HG03521 (cell line): Measurements from ENCODE around the gene TRIM29.

Experiments
- ATAC-seq: cut with Tn5 transposase; IDR thresholded peaks from one replicate; pipeline ENCODE4 v1.9.1; 2021; ENCODE audit warnings: mild to moderate bottlenecking, moderate library complexity; ENCODE audit not compliant: unreplicated experiment

Gene TRIM29

DNA sequence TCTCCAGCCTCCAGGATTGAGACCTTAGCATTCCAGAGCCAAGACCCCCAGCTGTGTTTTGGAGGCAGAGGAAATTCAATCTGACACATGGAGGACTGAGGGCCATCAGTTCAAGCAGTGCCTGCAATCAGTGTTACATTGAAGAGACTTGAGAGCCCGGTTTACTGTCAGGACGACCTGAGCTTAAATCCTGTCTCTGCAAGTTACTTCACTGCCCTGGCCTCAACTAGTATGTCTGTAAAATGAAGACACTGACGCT lies 35.1 kb downstream of the TRIM29 start:
- no peak for ATAC-seq

DNA sequence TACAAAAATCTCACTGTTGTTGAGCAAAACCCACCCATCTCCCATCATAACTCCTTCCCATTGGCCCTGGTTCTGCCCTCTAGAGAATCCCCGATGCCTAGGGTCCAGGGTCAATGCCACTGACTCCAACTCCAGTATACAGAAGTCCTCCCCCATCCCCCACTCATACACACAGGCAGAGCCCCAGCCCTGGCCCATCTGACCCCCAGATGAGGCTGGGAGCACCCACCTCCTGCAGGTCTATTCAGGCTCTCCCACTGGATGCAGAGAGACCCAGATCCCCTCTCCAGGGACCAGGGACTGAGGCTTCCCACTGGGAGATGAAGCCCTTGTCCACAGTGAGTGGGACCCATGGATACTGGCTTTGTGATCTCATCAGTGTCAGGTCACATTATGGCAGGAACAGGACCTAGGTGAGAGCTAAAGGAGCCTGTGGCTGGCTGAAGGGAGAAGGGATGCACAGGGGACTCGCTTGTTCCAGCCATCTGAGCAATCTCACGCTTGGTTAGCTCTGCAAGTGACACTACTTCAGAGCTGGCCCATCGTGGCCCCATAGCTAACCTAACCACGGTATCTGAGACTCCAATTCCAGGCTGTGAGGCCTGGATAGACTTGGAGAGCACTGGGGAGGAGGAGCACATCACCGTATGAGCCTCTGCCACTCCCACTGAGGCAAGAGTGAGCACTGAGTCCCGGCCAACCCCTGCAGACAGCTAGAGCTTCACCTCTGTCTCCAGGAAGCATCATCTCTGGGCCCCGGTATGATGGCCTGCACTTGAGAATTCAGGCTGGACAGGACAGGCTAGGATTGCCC lies 35.7 kb downstream of the TRIM29 start:
- ATAC-seq, result no peak

DNA sequence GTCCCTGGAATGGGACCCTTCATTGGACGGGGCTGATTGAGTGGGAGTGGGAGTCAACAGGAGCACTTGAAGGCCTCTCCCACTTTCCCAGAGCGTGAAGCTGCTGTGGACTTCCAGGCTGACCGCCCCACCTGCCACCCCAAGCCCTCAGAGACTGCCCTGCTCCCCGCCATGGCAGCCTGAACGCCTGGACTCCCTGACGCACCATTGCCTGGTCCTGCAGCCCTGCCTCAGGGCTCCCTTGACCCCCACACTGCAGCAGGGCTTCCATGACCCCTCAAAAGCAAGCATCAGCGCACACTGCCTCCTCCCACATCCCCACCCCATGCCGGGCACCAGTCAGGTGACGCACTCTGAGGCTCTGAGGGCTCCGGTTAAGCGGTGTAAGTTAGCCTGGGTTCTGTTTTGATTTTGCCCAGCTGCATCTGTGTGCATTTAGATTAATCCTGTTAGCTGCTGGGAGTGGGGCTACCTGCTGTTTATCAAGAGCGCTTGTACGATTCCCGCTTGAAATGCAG lies 39.4 kb downstream of the TRIM29 start:
- ATAC-seq, result no peak

DNA sequence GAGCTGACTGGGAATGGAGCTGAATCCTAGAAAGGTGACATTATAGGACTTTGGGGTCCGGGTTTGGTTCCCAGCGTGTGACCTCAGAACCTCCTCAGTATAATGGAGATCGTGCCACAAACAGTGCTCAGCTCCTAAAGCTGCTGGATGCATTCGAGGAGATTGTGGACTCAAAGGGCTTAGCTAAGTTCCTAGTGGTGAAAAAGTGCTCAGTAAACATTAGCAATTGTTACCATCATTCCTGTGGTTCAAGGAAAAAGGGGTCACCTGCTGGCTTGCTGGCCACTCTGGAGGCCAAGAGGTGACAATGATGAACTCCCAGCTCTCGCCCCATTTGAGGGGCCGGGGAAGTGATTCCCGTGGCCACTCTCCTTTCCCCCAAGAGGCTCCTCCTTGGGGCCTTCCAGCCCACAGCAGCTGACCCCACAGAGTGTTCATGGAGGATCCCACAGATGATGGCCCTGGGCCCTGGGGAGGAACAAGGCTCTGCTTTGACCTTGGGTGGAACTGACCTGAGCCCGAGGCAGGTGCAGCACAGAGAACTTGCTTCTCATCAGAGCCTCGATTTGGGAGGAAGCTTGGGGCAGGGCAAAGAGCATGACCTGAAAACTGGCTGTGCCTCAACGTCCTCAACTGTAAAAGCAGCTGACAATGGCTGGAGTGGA lies 40.1 kb downstream of the TRIM29 start:
- ATAC-seq, result no peak

DNA sequence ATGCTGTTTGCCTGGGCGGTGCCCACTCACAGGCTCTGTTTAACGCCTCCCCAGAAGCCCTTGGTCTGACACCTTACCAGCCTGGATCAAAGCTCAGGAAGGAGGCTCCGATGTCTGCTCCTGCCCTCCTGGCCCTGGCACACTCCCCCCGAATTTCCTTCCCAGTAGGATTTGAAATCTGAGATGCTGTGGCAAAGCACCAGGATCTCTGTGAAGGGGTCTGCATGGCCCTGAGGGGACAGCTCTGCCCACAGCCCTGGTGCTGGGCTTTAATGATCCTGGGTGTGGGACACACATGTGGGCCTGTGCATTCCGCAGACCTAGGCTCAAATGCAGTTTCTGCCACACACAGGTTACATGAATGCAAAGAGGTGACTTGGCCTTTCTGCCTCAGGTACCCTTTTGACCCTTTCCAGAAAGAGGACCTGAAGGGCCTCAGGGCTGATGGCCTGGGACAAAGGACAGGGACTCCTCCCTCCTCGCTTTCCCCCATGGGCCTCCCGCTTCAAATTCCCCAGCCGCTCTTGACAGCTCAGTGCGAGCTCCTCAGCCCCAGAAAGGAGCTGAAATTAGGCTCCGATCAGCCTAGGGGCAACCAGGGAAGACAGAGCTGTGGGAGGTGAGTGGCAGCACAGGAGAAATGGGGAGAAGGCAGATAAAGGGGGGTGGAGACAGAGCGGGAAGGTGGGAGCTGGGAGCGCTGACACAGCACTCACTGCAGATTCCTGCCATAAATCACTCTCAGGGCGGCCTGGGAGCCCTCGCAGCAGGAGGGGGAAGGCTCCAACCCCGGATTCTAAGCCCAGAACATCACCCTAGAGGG lies 41.3 kb downstream of the TRIM29 start:
- no peak for ATAC-seq

DNA sequence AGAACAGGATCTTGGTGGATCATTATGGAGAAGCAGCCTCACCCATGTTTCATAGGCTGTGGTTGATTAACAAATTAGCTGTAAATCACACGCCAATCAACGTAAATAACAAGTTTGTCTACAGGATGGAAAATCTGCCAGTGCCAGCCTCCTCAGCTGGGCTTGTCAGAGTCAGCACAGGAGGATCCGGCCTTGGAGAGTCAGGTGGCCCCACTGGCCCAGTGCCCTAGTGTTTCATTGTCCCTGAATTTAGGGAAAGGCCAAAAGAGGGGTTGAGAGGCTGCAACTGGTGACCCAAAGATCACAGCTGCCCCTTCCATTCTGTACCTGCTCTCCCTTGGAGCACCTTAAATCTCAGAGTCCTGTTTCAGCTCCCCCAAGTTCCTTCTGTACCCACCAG lies 42.4 kb downstream of the TRIM29 start:
- ATAC-seq, result no peak

DNA sequence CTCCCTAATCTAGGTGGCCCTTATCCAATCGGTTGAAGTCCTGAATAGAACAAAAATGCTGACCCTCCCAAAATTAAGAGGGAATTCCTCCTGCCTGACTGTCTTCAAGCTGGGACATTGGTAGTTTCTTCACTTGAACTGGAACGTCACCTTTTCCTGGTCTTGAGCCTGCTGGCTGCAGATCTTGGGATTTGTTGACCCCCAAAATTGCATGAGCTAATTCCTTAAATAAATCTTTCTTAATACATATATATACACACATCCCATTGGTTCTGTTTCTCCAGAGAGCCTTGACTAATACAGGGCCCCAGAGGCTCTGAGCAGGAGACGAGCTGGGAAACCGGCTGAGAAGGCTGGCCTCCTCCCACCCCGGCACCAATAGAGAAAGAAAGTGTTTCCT lies 46.2 kb downstream of the TRIM29 start:
- ATAC-seq, result no peak

DNA sequence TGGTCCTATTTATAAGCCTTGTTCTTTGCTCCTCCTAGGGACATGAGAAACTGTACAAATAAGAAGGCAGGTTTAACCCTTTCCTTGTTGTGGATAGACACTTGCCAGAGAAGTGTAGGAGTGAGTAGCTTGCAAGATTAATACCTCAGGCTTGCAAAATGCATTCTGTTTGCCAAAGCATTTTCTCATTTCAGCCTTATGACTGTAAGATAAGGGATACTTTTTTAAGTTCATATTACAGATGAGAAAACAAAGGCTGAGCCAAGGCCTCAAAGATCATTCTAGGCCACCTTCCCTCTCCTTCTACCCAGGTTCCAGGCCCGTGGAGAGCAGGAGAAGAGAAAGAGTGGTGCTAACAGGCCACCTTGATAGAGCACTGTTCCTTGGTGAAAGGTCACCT lies 46.8 kb downstream of the TRIM29 start:
- no peak for ATAC-seq

DNA sequence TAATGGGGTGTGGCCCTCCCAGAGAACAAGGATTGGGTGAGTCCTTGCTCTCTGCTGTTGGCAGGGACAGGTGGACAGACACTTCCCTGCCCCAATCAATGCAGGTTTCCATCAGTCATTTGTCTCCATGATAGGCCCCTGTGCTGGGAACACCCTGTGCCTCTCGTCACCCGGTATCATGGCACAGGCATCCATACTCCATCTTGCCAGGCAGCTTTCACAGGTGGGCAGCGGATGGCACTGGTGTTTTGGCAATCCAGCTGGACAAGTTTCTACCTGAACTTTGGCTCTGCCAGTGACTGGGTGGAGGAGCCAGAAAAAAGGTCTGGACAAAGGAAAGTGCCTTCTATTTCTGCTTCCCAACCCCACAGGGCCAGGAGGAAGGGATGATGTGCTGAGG lies 47.5 kb downstream of the TRIM29 start:
- no peak for ATAC-seq

DNA sequence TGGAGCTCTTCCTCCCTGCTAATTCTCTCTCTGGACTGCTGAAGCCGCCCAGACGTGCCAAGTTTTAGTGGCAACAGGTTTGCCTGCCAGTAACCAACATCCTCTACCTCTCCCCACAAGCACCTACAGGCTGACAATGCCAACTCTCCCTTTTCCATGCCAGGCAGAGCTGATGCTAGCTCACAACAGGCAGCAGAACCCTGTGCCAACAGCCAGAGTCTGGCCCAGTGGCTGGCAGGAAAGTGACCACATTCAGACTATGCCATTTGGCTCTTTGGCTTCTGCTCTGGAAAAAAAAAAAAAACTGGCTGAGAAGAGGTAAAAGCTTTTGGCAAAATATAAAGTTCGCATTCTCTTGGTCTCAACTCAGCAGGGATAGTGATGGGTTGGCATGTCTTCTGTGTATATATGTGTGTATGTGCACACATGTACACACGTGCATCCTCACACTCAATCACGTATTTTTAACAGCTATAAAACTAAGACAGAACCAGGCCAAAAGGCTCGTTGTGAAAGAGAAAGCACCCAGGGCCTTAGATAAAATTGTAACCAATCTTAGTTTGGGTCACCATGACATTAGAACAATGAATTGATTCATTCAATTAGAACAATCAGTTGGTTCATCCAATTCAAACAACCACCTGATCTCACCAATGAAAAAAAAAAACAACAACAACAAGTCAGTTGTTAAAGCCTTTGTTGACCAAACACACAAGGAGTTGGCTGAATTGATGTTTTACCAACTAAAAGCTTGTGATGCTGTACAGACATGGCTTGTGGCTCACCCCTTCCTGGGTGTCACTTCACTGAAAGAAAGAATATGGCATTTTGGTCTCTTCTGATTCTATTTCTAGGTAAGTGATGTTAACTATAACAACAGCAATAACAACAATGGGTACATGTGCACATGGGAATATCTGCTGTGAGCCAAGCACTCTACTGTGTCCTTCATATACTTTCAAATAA lies 48.6 kb downstream of the TRIM29 start:
- ATAC-seq, result no peak

DNA sequence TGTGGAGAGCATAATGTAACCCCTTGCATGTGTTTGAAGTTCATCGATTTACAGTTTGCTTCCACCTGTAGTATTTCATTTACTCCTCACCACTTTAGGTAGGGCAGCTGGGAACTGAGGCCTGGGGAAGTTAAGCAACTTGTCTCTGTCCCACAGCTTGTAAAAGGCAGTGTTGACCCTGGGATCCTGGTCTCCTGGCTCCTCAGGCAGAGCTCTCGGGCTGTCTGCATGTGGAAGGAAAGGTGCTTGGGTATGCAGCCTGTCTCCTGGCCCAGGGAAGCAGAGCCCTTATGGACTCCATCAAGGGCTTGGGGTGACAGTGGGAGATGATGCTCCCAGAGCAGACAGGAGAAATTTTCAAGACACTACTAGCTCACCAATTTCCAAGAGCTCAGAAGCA lies 49.9 kb downstream of the TRIM29 start:
- ATAC-seq, result no peak

DNA sequence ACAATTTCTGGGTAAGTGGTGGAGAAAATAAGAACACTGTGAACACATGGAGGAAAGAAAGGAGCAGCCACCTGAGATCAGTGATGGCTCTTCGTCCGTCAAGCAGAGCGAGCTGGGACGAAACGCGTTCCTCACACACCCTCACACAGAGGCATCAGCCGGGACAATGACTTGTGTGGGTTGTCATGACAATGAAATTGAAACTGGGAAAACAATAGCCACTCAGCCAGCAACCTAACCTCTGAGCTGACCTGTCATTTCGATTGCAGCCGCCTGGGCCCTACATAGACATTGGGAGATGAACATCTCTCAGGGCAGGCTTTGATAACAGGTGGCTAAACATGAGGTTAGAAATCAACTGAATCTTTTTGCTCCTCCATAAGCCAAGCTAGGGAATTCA lies 51.3 kb downstream of the TRIM29 start:
- no peak for ATAC-seq

DNA sequence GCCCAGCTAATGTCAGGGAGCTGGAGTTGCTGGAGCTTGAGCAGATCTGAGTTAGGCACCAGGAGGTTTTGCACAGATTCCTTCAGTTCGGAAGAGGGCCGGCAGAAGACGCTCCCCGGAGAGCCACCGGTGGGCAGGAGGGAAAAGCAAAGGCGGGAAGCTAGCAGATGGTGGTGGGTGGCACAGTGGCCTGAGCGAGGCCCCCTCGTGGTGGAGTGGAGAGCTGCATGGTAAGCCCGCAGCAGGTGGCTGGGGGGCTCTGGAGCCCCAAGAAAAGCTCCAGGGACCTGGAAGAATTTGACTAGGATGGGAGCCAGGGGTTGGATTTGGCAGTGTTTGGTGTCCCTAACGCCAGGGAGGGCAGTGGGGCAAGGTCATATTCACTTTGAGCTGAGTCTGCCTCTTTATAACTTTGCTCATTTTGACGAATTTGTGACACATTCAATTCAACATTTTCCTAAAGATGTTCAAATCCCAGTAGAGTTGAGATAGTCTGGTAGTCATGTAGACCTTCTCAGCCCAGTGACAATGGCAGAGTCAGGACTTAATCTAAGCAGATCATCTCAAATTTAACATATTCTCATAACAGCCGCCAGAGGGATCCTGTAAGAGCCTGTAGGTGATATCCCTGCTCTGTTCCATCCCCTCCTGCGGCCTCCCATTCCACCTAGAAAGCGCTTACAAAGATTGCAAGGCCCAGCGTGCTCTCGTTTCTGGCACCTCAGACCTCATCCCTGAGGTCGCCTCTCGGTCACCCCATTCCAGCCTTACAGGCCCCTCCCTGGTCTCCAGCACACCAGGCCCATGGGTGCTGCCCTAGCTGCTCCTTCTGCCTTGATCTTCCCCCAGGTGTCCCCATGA lies 57.9 kb downstream of the TRIM29 start:
- no peak for ATAC-seq

DNA sequence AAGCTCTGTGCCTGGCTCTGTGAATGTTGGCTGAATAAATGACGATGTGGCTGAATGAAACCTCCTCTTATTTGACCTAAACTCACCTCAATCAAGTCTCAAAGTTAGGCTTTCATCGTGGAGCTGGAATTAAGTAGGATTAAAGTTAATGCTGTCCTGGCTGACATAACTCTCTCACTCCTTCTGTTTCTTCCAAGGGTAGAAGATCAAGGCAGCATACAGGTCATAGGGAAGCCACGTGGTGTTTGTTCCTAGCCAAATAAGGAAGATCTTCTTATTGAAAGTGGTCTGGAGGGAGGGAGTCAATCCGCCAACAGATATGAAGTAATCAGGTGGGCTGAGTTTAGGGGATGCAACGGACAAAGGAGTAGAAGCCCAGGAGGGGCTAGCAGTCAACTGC lies 59.5 kb downstream of the TRIM29 start:
- ATAC-seq, result no peak

DNA sequence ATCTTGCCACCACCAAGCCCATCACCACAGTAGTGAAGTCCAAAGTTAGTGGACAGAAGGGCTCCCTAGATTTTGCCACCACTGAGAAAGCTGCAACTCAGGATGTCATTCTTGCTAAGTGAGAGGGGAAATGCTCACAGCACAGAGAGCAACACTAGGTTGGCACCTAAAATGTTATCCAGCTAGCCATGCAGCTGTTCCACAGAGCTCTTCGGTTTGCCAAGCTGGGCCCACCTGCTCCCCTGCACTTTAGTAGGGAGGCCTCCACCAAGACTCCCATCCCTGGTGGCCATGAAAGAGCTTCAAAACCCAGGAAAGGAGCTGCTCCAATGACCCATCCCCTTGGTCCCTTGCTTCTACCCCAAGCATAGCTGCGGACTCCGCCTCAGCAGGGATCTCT lies 63.8 kb downstream of the TRIM29 start:
- no peak for ATAC-seq

DNA sequence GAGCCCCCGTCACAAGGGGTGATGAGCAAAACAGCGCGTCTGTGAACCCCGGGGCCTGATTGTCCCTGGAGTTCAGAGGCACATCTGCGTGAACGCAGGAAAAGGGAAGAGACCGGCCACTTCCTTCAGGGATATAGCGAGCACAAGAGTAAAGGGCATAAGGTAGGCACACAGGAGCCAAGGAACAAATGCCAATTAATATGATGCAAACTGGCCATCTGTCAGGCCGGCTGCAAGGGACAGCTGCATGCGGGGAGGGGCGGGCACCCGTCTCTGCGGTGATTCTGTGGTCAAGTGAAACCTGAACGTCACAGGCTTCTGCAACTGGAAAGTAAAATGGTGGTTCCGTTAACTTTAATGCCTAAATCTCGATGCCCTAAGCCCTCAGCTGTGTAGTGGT lies 64.7 kb downstream of the TRIM29 start:
- ATAC-seq, result no peak

DNA sequence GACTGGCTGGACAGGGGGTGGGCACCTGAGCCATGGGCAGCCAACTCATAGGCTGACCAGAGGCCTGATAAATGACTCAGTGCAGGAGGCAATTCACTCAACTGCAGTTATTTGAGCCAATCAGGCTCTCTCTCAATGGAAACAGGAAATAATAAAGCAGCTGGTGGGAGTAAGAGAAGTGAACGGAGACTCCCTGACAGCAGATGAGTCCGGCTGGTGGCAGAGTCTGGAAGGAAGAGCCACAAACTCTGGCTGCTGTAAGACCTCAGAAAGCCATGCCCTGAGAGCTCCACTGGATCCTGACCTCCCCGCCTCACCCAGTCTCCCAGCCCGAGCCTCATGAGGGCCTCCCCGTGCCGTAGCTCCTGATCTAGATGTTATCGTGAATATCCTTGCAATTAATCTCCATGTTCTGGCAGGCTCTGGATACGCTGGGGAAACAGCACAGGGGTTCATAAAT lies 69.8 kb downstream of the TRIM29 start:
- no peak for ATAC-seq

DNA sequence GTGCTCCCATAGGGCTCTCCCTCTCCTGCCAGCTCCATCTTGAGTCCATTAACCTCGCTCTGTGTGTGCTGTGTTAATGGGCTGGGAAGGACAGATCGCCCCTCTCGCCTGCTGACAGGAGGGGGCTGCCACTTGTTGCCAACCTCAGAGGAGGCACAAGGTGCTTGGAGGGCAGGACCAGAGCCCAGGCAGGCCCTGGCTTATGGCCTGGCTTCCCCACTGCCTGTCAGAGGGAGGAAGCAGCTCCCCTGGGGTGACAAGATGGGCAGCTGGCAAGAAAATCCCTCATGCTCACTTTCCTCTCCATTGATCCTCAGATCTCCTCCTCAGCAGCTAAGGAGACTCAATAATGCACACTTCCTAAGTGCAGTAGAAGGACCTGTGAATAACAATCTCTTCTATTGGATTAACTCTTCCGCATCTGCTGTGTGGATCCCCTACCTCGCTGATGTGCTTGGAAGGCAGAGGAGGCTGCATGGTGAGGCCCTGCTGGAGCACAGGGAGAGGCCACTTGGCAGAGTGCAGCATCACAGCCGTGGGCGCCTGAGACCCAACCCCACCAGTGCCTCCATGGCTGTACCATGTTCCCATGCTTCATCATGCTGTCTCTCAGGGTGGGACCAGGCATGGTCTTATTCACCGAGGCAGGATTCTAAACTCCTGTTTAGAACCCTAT lies 70.3 kb downstream of the TRIM29 start:
- no peak for ATAC-seq
